Panc1 (cell line): ENCODE data around the gene TEDC2. TPM values are rescaled to one million over a fixed set of nuclear protein-coding genes. Genes with fewer than 3 reads are reported as not detected.

Experiments used
- ATAC-seq: fragments of 200-7000 bp; cut with Tn5 transposase; 2 replicates; pipeline ENCODE4 v1.9.1; 2020; ENCODE audit warnings: mild to moderate bottlenecking, moderate library complexity
- BruUV-seq: library from RNA; stranded (reverse); fragments of 400-500 nt; replicated peaks from 2 replicates; lab custom pipeline; 2021; lab: Mats Ljungman, UMichigan
- CTCF ChIA-PET: fragments of 300-600 bp; sonication (Branson Sonifier 250); formaldehyde crosslinking; loops from one replicate; lab custom pipeline; 2022; ENCODE audit warnings: antibody characterized with exemption; lab: Charles Lee
- POLR2A ChIA-PET: fragments of 300-600 bp; sonication (Branson Sonifier 250); formaldehyde crosslinking; loops from one replicate; lab custom pipeline; 2022; ENCODE audit warnings: antibody characterized with exemption; lab: Charles Lee
- DNase-seq: peaks from one replicate; pipeline ENCODE4 v3.0.0-alpha.2; 2010; ENCODE audit warnings: low read depth, low spot score
- H3K27ac ChIP-seq: 2 replicates; pipeline ENCODE4 v1.5.1; 2011; ENCODE audit warnings: mild to moderate bottlenecking, low read length, inconsistent platforms
- H3K27me3 ChIP-seq: fragments of 200-500 bp; sonication (Bioruptor generic); 2 replicates; pipeline ENCODE4 v1.6.0; 2014; ENCODE audit warnings: low read length, inconsistent platforms; ENCODE audit not compliant: control insufficient read depth, insufficient read depth
- H3K36me3 ChIP-seq: fragments of 200-500 bp; sonication (Bioruptor generic); 2 replicates; pipeline ENCODE4 v1.5.1; 2014; ENCODE audit warnings: inconsistent platforms, mild to moderate bottlenecking, low read length, moderate library complexity; ENCODE audit not compliant: control insufficient read depth, insufficient read depth
- H3K4me1 ChIP-seq: 2 replicates; pipeline ENCODE4 v1.5.1; 2011; ENCODE audit warnings: inconsistent platforms, mild to moderate bottlenecking, low read length, moderate library complexity; ENCODE audit not compliant: control insufficient read depth, insufficient read depth
- H3K4me3 ChIP-seq, 2 experiments: 2 replicates each; pipeline ENCODE4 v1.5.1; 2011 to 2012; ENCODE audit warnings: low read depth in 2 of 2, low read length in 2 of 2, mild to moderate bottlenecking in 2 of 2, inconsistent platforms in 1 of 2, moderate library complexity in 1 of 2
- H3K9me3 ChIP-seq: fragments of 200-500 bp; sonication (Bioruptor generic); 2 replicates; pipeline ENCODE4 v1.5.1; 2014; ENCODE audit warnings: low read depth, mild to moderate bottlenecking, inconsistent platforms, low read length, moderate library complexity; ENCODE audit not compliant: control insufficient read depth, insufficient read depth
- POLR2AphosphoS5 ChIP-seq: IDR thresholded peaks from 2 replicates; pipeline ENCODE4 v1.6.1; 2012; ENCODE audit warnings: mild to moderate bottlenecking, low read depth, low read length, moderate library complexity
- SIN3A ChIP-seq: IDR thresholded peaks from 2 replicates; pipeline ENCODE4 v1.6.1; 2012; ENCODE audit warnings: low read depth, mild to moderate bottlenecking, low read length, moderate library complexity, borderline replicate concordance; ENCODE audit not compliant: insufficient read depth
- TCF7L2 ChIP-seq: IDR thresholded peaks from 2 replicates; pipeline ENCODE4 v1.6.1; 2011; ENCODE audit warnings: mild to moderate bottlenecking, low read depth, low read length, inconsistent platforms
- in situ Hi-C: cut with HindIII; loops from 2 replicates; pipeline ENCODE4 v1.10.0; 2016; ENCODE audit warnings: low sequenced_read_pairs, low pct_unique_long_range_greater_than_20kb
- intact Hi-C: fragments of 100-400 bp; cut with micrococcal nuclease; formaldehyde crosslinking; loops from one replicate; pipeline ENCODE4 v1.10.0; 2022; ENCODE audit not compliant: unreplicated experiment
- total RNA-seq: library from RNA; stranded (reverse); gene quantifications from one replicate; pipeline ENCODE4 v1.2.1, GENCODE V29; 2021; ENCODE audit not compliant: unreplicated experiment
- TF ChIP-seq, protein P1 (sequence below), 2 experiments: IDR thresholded peaks; 2 replicates each; pipeline ENCODE4 v1.6.1; 2011 to 2012; ENCODE audit warnings: low read depth in 2 of 2, control low read depth in 1 of 2, low read length in 1 of 2, mild to moderate bottlenecking in 1 of 2, moderate library complexity in 1 of 2; ENCODE audit not compliant: insufficient read depth in 1 of 2
- TF ChIP-seq, protein P2 (sequence below): fragments of 450-650 bp; IDR thresholded peaks from 2 replicates; pipeline ENCODE4 v1.5.1; 2017; ENCODE audit warnings: mild to moderate bottlenecking

TEDC2 gene
- total RNA-seq, 1 experiment from 2014 or later: 25.0 TPM

DNA sequence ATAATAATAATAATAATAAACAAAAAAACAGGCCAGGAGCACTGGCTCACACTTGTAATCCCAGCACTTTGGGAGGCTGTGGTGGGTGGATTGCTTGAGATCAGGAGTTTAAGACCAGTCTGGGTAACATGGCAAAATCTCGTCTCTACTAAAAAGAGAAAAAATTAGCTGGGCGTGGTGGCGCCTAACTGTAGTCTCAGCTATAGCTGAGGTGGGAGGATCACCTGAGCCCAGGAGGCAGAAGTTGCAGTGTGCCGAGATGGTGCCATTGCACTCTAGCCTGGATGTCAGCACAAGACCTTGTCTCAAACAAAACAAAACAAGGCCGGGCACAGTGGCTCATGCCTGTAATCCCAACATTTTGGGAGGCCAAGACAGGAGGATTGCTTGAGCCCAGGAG is 35.1 kb downstream of the TEDC2 start:
- Histone ChIP-seq H3K4me1 (no peaks in the 10 kb centered on the region), H3K27me3 (no peaks in the 10 kb centered on the region), H3K4me3 (no peak overlapping the region), H3K27ac (no peak overlapping the region), H3K9me3 (no peaks in the 10 kb centered on the region), H3K36me3 (no peaks in the 10 kb centered on the region)
- ATAC-seq (no peak), DNase-seq (no peak)
- ChIA-PET POLR2A (no interaction called here), CTCF (no interaction called here)
- BruUV-seq: no TSS peak
- in situ Hi-C loops: no loop called here
- intact Hi-C loops: no loop called here
- TF ChIP-seq POLR2AphosphoS5 (no peak), TCF7L2 (no peak), SIN3A (no peak)
- TF ChIP-seq, protein P1, sequence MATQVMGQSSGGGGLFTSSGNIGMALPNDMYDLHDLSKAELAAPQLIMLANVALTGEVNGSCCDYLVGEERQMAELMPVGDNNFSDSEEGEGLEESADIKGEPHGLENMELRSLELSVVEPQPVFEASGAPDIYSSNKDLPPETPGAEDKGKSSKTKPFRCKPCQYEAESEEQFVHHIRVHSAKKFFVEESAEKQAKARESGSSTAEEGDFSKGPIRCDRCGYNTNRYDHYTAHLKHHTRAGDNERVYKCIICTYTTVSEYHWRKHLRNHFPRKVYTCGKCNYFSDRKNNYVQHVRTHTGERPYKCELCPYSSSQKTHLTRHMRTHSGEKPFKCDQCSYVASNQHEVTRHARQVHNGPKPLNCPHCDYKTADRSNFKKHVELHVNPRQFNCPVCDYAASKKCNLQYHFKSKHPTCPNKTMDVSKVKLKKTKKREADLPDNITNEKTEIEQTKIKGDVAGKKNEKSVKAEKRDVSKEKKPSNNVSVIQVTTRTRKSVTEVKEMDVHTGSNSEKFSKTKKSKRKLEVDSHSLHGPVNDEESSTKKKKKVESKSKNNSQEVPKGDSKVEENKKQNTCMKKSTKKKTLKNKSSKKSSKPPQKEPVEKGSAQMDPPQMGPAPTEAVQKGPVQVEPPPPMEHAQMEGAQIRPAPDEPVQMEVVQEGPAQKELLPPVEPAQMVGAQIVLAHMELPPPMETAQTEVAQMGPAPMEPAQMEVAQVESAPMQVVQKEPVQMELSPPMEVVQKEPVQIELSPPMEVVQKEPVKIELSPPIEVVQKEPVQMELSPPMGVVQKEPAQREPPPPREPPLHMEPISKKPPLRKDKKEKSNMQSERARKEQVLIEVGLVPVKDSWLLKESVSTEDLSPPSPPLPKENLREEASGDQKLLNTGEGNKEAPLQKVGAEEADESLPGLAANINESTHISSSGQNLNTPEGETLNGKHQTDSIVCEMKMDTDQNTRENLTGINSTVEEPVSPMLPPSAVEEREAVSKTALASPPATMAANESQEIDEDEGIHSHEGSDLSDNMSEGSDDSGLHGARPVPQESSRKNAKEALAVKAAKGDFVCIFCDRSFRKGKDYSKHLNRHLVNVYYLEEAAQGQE (IDR thresholded peaks at IDR 0.05; ENCODE audit: insufficient read depth in 1 of 2, low read depth in 2 of 2, low read length in 1 of 2): no peak
- TF ChIP-seq, protein P2, sequence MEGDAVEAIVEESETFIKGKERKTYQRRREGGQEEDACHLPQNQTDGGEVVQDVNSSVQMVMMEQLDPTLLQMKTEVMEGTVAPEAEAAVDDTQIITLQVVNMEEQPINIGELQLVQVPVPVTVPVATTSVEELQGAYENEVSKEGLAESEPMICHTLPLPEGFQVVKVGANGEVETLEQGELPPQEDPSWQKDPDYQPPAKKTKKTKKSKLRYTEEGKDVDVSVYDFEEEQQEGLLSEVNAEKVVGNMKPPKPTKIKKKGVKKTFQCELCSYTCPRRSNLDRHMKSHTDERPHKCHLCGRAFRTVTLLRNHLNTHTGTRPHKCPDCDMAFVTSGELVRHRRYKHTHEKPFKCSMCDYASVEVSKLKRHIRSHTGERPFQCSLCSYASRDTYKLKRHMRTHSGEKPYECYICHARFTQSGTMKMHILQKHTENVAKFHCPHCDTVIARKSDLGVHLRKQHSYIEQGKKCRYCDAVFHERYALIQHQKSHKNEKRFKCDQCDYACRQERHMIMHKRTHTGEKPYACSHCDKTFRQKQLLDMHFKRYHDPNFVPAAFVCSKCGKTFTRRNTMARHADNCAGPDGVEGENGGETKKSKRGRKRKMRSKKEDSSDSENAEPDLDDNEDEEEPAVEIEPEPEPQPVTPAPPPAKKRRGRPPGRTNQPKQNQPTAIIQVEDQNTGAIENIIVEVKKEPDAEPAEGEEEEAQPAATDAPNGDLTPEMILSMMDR: no peak

DNA sequence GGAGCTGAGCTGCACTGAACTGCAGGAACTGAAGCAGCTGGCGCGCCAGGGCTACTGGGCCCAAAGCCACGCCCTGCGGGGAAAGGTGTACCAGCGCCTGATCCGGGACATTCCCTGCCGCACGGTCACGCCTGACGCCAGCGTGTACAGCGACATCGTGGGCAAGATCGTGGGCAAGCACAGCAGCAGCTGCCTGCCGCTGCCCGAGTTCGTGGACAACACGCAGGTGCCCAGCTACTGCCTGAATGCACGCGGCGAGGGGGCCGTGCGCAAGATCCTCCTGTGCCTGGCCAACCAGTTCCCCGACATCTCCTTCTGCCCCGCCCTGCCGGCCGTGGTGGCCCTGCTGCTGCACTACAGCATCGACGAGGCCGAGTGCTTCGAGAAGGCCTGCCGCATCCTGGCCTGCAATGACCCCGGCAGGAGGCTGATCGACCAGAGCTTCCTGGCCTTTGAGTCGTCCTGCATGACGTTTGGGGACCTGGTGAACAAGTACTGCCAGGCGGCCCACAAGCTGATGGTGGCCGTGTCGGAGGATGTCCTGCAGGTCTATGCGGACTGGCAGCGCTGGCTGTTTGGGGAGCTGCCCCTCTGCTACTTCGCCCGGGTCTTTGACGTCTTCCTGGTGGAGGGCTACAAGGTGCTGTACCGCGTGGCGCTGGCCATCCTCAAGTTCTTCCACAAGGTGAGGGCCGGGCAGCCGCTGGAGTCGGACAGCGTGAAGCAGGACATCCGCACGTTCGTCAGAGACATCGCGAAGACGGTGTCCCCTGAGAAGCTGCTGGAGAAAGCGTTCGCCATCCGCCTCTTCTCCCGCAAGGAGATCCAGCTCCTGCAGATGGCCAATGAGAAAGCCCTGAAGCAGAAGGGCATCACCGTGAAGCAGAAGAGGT is 36.6 kb downstream of the TEDC2 start:
- no peaks in the 10 kb centered on the region for H3K9me3 ChIP-seq
- TF ChIP-seq, protein P1 (IDR thresholded peaks at IDR 0.05; ENCODE audit: insufficient read depth in 1 of 2, low read depth in 2 of 2, low read length in 1 of 2): no peak
- TF ChIP-seq TCF7L2 (no peak), SIN3A (no peak)
- TF ChIP-seq, protein P2: no peak
- in situ Hi-C loops (no loop called here), intact Hi-C loops (no loop called here)
- POLR2A ChIA-PET: no interaction called here
- H3K27ac ChIP-seq: no peak overlapping the region
- ATAC-seq: no peak
- H3K4me1 ChIP-seq: peaks cover 7% of the 10 kb centered on the region
- no peaks in the 10 kb centered on the region for H3K36me3 ChIP-seq
- no peak for DNase-seq
- BruUV-seq: no TSS peak
- CTCF ChIA-PET: no interaction called here
- H3K4me3 ChIP-seq: no peak overlapping the region
- no peaks in the 10 kb centered on the region for H3K27me3 ChIP-seq
